Measurements from ENCODE around the gene CMSS1.

CMSS1 gene

GRCh38 chr3:100033903-100034471 lies 216.3 kb downstream of the CMSS1 start:
- H3K27ac ChIP-seq (ENCODE audit: low read length), result no peak overlapping the region
- TF ChIP-seq EZH2 (optimal IDR thresholded peaks at IDR 0.05; ENCODE audit: low read depth, low read length), result no peak
- no peak for TF ChIP-seq EZH2phosphoT487 (IDR thresholded peaks at IDR 0.05; ENCODE audit: low read length)
- TF ChIP-seq CTCF (IDR thresholded peaks at IDR 0.05; ENCODE audit: low read length), result no peak
- no peaks in the 10 kb centered on the region for H3K27me3 ChIP-seq (replicated peaks; ENCODE audit: insufficient read depth, low read length)

GRCh38 chr3:100039075-100039474 lies 221.4 kb downstream of the CMSS1 start:
- no peaks in the 10 kb centered on the region for H3K9me3 ChIP-seq (replicated peaks; ENCODE audit: insufficient read depth, low read length)
- H3K4me2 ChIP-seq (ENCODE audit: low read depth, low read length), result no peak overlapping the region
- no peaks in the 10 kb centered on the region for H3F3A ChIP-seq (ENCODE audit: insufficient read depth, low read length)
- H3K9me2 ChIP-seq (replicated peaks; ENCODE audit: insufficient read depth, low read length), result no peaks in the 10 kb centered on the region
- no peaks in the 10 kb centered on the region for H3K27me3 ChIP-seq (replicated peaks; ENCODE audit: insufficient read depth, low read length)
- peaks cover 5% of the 10 kb centered on the region; the same call in 1 of the 2 replicates for H3K4me1 ChIP-seq (ENCODE audit: low read length)
- H3K27ac ChIP-seq (ENCODE audit: low read length), result no peak overlapping the region
- H3K9ac ChIP-seq (ENCODE audit: low read length), result no peak overlapping the region
- TF ChIP-seq CTCF (IDR thresholded peaks at IDR 0.05; ENCODE audit: low read length), result no peak
- TF ChIP-seq EZH2 (optimal IDR thresholded peaks at IDR 0.05; ENCODE audit: low read depth, low read length), result no peak
- TF ChIP-seq EZH2phosphoT487 (IDR thresholded peaks at IDR 0.05; ENCODE audit: low read length), result no peak
- H3K79me2 ChIP-seq (ENCODE audit: low read length), result no peaks in the 10 kb centered on the region
- DNase-seq, result no peak
- no peaks in the 10 kb centered on the region for H3K36me3 ChIP-seq (replicated peaks; ENCODE audit: insufficient read depth, low read length)
- no peak overlapping the region for H3K4me3 ChIP-seq (ENCODE audit: low read length)
- no peaks in the 10 kb centered on the region for H4K20me1 ChIP-seq (ENCODE audit: insufficient read depth, low read length)
- H2AFZ ChIP-seq (ENCODE audit: low read length), result no peak overlapping the region

More at GRCh38 chr3:100033903-100034471, 216.3 kb downstream of the CMSS1 start:
- Histone ChIP-seq H3K9ac (ENCODE audit: low read length) (no peak overlapping the region), H3K4me3 (ENCODE audit: low read length) (no peak overlapping the region), H2AFZ (ENCODE audit: low read length) (no peak overlapping the region), H3F3A (ENCODE audit: insufficient read depth, low read length) (no peaks in the 10 kb centered on the region), H3K9me3 (replicated peaks; ENCODE audit: insufficient read depth, low read length) (no peaks in the 10 kb centered on the region), H3K9me2 (replicated peaks; ENCODE audit: insufficient read depth, low read length) (no peaks in the 10 kb centered on the region), H3K36me3 (replicated peaks; ENCODE audit: insufficient read depth, low read length) (no peaks in the 10 kb centered on the region), H4K20me1 (ENCODE audit: insufficient read depth, low read length) (no peaks in the 10 kb centered on the region), H3K4me1 (ENCODE audit: low read length) (no peaks in the 10 kb centered on the region), H3K79me2 (ENCODE audit: low read length) (no peaks in the 10 kb centered on the region), H3K4me2 (ENCODE audit: low read depth, low read length) (no peak overlapping the region)
- DNase-seq, result no peak

- H3K9ac ChIP-seq (ENCODE audit: low read length), result no peak overlapping the region
- H3K27ac ChIP-seq (ENCODE audit: low read length), result no peak overlapping the region
- peaks cover 13% of the 10 kb centered on the region for H3K4me1 ChIP-seq (ENCODE audit: low read length)
- no peaks in the 10 kb centered on the region for H3K9me3 ChIP-seq (replicated peaks; ENCODE audit: insufficient read depth, low read length)
- H3K79me2 ChIP-seq (ENCODE audit: low read length), result no peaks in the 10 kb centered on the region
- H2AFZ ChIP-seq (ENCODE audit: low read length), result no peak overlapping the region
- no peak overlapping the region for H3K4me2 ChIP-seq (ENCODE audit: low read depth, low read length)
- H3F3A ChIP-seq (ENCODE audit: insufficient read depth, low read length), result no peaks in the 10 kb centered on the region; the same call in 1 of the 2 replicates
- DNase-seq, result no peak
- no peaks in the 10 kb centered on the region for H3K9me2 ChIP-seq (replicated peaks; ENCODE audit: insufficient read depth, low read length)
- H4K20me1 ChIP-seq (ENCODE audit: insufficient read depth, low read length), result no peaks in the 10 kb centered on the region
- no peaks in the 10 kb centered on the region for H3K36me3 ChIP-seq (replicated peaks; ENCODE audit: insufficient read depth, low read length)
- H3K4me3 ChIP-seq (ENCODE audit: low read length), result no peak overlapping the region
- H3K27me3 ChIP-seq (replicated peaks; ENCODE audit: insufficient read depth, low read length), result no peaks in the 10 kb centered on the region
- TF ChIP-seq CTCF (IDR thresholded peaks at IDR 0.05; ENCODE audit: low read length) (no peak), EZH2phosphoT487 (IDR thresholded peaks at IDR 0.05; ENCODE audit: low read length) (no peak), EZH2 (optimal IDR thresholded peaks at IDR 0.05; ENCODE audit: low read depth, low read length) (no peak)
Observed at GRCh38 chr3:100040451-100041225, 223.0 kb downstream of the CMSS1 start.

Measured in MM.1S (cell line).